HepG2 (cell line): ENCODE measurements around the gene VRK2. TPM values are rescaled to one million over a fixed set of nuclear protein-coding genes. Genes with fewer than 3 reads are reported as not detected.

Source experiments
- HOXA7 ChIP-seq: sonication (generic); formaldehyde crosslinking; IDR thresholded peaks from 2 replicates; pipeline ENCODE4 v1.8.1; 2022; ENCODE audit warnings: mild to moderate bottlenecking, missing genetic modification reagents, moderate library complexity
- KLF11 ChIP-seq: IDR thresholded peaks from 2 replicates; pipeline ENCODE4 v1.6.1; 2016; ENCODE audit warnings: missing compliant biosample characterization
- KLF9 ChIP-seq: IDR thresholded peaks from 2 replicates; pipeline ENCODE4 v1.6.1; 2016; ENCODE audit warnings: low read depth
- LCORL ChIP-seq, 2 experiments: fragments of 450-650 bp in 1 of 2; sonication (generic) in 1 of 2; formaldehyde crosslinking in 1 of 2; IDR thresholded peaks; 2 replicates each; pipeline versions ENCODE4 v1.5.0 to v1.6.1; 2017 to 2020; ENCODE audit warnings: antibody characterized with exemption in 1 of 2, missing genetic modification reagents in 1 of 2
- MED13 ChIP-seq: sonication (generic); formaldehyde crosslinking; IDR thresholded peaks from 2 replicates; pipeline ENCODE4 v1.5.0; 2020; ENCODE audit warnings: missing genetic modification reagents
- MEF2D ChIP-seq: sonication (generic); formaldehyde crosslinking; IDR thresholded peaks from 2 replicates; pipeline ENCODE4 v1.5.1; 2020; ENCODE audit warnings: mild to moderate bottlenecking, missing genetic modification reagents
- MLX ChIP-seq: IDR thresholded peaks from 2 replicates; pipeline ENCODE4 v1.6.1; 2016
- NR1H2 ChIP-seq: sonication (generic); formaldehyde crosslinking; IDR thresholded peaks from 2 replicates; pipeline ENCODE4 v1.8.1; 2022; ENCODE audit warnings: low read depth, missing genetic modification reagents, borderline replicate concordance
- SCMH1 ChIP-seq: sonication (generic); formaldehyde crosslinking; IDR thresholded peaks from 2 replicates; pipeline ENCODE4 v1.9.0; 2021; ENCODE audit warnings: missing genetic modification reagents, mild to moderate bottlenecking, borderline replicate concordance
- SNAPC2 ChIP-seq: sonication (generic); formaldehyde crosslinking; IDR thresholded peaks from 2 replicates; pipeline ENCODE4 v1.8.1; 2022; ENCODE audit warnings: mild to moderate bottlenecking, missing genetic modification reagents
- ZNF432 ChIP-seq: sonication (generic); formaldehyde crosslinking; IDR thresholded peaks from 2 replicates; pipeline ENCODE4 v1.5.0; 2020; ENCODE audit warnings: missing genetic modification reagents, mild to moderate bottlenecking, borderline replicate concordance
- ZNF619 ChIP-seq: sonication (generic); formaldehyde crosslinking; IDR thresholded peaks from 2 replicates; pipeline ENCODE4 v1.4.0; 2020; ENCODE audit warnings: mild to moderate bottlenecking, missing genetic modification reagents
- polyA plus RNA-seq, 8 experiments: library from polyadenylated mRNA; depleted of rRNA in 3 of 8; stranded (reverse) in 7 of 8; unstranded in 1 of 8; fragments of >200 nt; fragmentation: Illumina TruSeq in 4 of 8; extraction: Trizol in 4 of 8; gene quantifications; 2 replicates each; pipeline versions ENCODE4 v1.2.1 to v1.2.3, GENCODE V29; 2011 to 2016; ENCODE audit warnings: low read depth in 4 of 8, missing spikeins in 1 of 8, mixed read lengths in 1 of 8; ENCODE audit not compliant: insufficient read depth in 1 of 8
- total RNA-seq, 5 experiments: library from RNA; depleted of rRNA; stranded (reverse); fragments of >200 nt; fragmentation: Illumina TruSeq; extraction: Trizol; gene quantifications; 2 replicates each; pipeline ENCODE4 v1.2.3, GENCODE V29; 2016; ENCODE audit warnings: low read depth in 1 of 5
- TF ChIP-seq, protein P1 (sequence below), 2 experiments: sonication (generic) in 1 of 2; formaldehyde crosslinking in 1 of 2; IDR thresholded peaks; 2 replicates each; pipeline versions ENCODE4 v1.5.1 to v1.6.1; 2011 to 2020; ENCODE audit warnings: borderline replicate concordance in 1 of 2, low read depth in 1 of 2, low read length in 1 of 2, mild to moderate bottlenecking in 1 of 2, missing genetic modification reagents in 1 of 2, moderate library complexity in 1 of 2
- TF ChIP-seq, protein P2 (sequence below): sonication (generic); formaldehyde crosslinking; IDR thresholded peaks from 2 replicates; pipeline ENCODE4 v1.4.0; 2020; ENCODE audit warnings: mild to moderate bottlenecking, low read depth, missing genetic modification reagents
- TF ChIP-seq, protein P3 (sequence below): IDR thresholded peaks from 2 replicates; pipeline ENCODE4 v1.6.1; 2016; ENCODE audit warnings: mild to moderate bottlenecking, missing biosample characterization, missing genetic modification reagents
- TF ChIP-seq, protein P4 (sequence below): sonication (generic); formaldehyde crosslinking; IDR thresholded peaks from 2 replicates; pipeline ENCODE4 v1.9.0; 2021; ENCODE audit warnings: mild to moderate bottlenecking, missing genetic modification reagents
- TF ChIP-seq, protein P5 (sequence below): sonication (generic); formaldehyde crosslinking; IDR thresholded peaks from 2 replicates; pipeline ENCODE4 v1.5.0; 2020; ENCODE audit warnings: mild to moderate bottlenecking, missing genetic modification reagents, moderate library complexity

Gene VRK2
- total and polyA plus RNA-seq, 2 of the 13 experiments (the other 11 are each of a cell fraction or from before 2014, with no cell fraction given): 13.3 to 29.1 TPM

DNA sequence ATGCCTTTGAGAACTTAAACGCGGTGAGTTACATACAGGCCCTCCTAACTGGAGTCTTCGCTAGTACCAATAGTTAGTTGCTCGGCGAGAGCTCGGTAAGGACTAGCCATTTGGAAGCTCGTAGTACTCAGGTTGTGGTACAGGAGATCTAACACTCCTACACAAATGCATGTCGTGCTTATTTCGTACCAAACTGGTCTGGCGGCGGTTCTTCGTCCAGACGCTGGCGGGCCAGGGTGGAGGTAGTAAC lies 346 bp upstream of the VRK2 start (continued):
- TF ChIP-seq LCORL (IDR thresholded peaks at IDR 0.05): no peak
- TF ChIP-seq LCORL (CRISPR knock-in tag; IDR thresholded peaks at IDR 0.05): no peak
- TF ChIP-seq MED13 (CRISPR knock-in tag): no peak
- no peak for TF ChIP-seq SNAPC2 (CRISPR knock-in tag)
- TF ChIP-seq MLX (CRISPR knock-in tag): no peak
- no peak for TF ChIP-seq MEF2D (CRISPR knock-in tag)
- TF ChIP-seq HOXA7 (CRISPR knock-in tag): 0 out of 2 replicates have a peak, but pooled peaks have one; percentile 0
- TF ChIP-seq ZNF432 (CRISPR knock-in tag): no peak
- TF ChIP-seq, protein P1, sequence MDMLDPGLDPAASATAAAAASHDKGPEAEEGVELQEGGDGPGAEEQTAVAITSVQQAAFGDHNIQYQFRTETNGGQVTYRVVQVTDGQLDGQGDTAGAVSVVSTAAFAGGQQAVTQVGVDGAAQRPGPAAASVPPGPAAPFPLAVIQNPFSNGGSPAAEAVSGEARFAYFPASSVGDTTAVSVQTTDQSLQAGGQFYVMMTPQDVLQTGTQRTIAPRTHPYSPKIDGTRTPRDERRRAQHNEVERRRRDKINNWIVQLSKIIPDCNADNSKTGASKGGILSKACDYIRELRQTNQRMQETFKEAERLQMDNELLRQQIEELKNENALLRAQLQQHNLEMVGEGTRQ (IDR thresholded peaks at IDR 0.05; ENCODE audit: low read depth, low read length): no peak
- TF ChIP-seq, protein P1 (CRISPR knock-in tag; IDR thresholded peaks at IDR 0.05; ENCODE audit: borderline replicate concordance): no peak
- TF ChIP-seq ZNF619 (CRISPR knock-in tag): no peak
- TF ChIP-seq KLF9: no peak
- no peak for TF ChIP-seq KLF11 (CRISPR knock-in tag)
- TF ChIP-seq, protein P2, sequence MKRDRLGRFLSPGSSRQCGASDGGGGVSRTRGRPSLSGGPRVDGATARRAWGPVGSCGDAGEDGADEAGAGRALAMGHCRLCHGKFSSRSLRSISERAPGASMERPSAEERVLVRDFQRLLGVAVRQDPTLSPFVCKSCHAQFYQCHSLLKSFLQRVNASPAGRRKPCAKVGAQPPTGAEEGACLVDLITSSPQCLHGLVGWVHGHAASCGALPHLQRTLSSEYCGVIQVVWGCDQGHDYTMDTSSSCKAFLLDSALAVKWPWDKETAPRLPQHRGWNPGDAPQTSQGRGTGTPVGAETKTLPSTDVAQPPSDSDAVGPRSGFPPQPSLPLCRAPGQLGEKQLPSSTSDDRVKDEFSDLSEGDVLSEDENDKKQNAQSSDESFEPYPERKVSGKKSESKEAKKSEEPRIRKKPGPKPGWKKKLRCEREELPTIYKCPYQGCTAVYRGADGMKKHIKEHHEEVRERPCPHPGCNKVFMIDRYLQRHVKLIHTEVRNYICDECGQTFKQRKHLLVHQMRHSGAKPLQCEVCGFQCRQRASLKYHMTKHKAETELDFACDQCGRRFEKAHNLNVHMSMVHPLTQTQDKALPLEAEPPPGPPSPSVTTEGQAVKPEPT: 0 out of 2 replicates have a peak, but pooled peaks have one; percentile 21
- TF ChIP-seq NR1H2 (CRISPR knock-in tag): no peak
- TF ChIP-seq, protein P3, sequence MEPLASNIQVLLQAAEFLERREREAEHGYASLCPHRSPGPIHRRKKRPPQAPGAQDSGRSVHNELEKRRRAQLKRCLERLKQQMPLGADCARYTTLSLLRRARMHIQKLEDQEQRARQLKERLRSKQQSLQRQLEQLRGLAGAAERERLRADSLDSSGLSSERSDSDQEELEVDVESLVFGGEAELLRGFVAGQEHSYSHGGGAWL: no peak
- TF ChIP-seq, protein P4, sequence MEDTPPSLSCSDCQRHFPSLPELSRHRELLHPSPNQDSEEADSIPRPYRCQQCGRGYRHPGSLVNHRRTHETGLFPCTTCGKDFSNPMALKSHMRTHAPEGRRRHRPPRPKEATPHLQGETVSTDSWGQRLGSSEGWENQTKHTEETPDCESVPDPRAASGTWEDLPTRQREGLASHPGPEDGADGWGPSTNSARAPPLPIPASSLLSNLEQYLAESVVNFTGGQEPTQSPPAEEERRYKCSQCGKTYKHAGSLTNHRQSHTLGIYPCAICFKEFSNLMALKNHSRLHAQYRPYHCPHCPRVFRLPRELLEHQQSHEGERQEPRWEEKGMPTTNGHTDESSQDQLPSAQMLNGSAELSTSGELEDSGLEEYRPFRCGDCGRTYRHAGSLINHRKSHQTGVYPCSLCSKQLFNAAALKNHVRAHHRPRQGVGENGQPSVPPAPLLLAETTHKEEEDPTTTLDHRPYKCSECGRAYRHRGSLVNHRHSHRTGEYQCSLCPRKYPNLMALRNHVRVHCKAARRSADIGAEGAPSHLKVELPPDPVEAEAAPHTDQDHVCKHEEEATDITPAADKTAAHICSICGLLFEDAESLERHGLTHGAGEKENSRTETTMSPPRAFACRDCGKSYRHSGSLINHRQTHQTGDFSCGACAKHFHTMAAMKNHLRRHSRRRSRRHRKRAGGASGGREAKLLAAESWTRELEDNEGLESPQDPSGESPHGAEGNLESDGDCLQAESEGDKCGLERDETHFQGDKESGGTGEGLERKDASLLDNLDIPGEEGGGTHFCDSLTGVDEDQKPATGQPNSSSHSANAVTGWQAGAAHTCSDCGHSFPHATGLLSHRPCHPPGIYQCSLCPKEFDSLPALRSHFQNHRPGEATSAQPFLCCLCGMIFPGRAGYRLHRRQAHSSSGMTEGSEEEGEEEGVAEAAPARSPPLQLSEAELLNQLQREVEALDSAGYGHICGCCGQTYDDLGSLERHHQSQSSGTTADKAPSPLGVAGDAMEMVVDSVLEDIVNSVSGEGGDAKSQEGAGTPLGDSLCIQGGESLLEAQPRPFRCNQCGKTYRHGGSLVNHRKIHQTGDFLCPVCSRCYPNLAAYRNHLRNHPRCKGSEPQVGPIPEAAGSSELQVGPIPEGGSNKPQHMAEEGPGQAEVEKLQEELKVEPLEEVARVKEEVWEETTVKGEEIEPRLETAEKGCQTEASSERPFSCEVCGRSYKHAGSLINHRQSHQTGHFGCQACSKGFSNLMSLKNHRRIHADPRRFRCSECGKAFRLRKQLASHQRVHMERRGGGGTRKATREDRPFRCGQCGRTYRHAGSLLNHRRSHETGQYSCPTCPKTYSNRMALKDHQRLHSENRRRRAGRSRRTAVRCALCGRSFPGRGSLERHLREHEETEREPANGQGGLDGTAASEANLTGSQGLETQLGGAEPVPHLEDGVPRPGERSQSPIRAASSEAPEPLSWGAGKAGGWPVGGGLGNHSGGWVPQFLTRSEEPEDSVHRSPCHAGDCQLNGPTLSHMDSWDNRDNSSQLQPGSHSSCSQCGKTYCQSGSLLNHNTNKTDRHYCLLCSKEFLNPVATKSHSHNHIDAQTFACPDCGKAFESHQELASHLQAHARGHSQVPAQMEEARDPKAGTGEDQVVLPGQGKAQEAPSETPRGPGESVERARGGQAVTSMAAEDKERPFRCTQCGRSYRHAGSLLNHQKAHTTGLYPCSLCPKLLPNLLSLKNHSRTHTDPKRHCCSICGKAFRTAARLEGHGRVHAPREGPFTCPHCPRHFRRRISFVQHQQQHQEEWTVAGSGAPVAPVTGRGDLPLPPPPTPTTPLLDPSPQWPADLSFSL (CRISPR knock-in tag): no peak
- TF ChIP-seq, protein P5, sequence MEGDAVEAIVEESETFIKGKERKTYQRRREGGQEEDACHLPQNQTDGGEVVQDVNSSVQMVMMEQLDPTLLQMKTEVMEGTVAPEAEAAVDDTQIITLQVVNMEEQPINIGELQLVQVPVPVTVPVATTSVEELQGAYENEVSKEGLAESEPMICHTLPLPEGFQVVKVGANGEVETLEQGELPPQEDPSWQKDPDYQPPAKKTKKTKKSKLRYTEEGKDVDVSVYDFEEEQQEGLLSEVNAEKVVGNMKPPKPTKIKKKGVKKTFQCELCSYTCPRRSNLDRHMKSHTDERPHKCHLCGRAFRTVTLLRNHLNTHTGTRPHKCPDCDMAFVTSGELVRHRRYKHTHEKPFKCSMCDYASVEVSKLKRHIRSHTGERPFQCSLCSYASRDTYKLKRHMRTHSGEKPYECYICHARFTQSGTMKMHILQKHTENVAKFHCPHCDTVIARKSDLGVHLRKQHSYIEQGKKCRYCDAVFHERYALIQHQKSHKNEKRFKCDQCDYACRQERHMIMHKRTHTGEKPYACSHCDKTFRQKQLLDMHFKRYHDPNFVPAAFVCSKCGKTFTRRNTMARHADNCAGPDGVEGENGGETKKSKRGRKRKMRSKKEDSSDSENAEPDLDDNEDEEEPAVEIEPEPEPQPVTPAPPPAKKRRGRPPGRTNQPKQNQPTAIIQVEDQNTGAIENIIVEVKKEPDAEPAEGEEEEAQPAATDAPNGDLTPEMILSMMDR (CRISPR knock-in tag): no peak
- no peak for TF ChIP-seq SCMH1 (CRISPR knock-in tag)
